AG04450 (cell line): ENCODE data around the gene SCAF4. TPM values are rescaled to one million over a fixed set of nuclear protein-coding genes. Genes with fewer than 3 reads are reported as not detected.

Source experiments
- CTCF ChIA-PET: fragments of 300-600, 350-600 bp; formaldehyde crosslinking; extraction: SDS; loops from one replicate; lab custom pipeline; 2022; ENCODE audit warnings: antibody characterized with exemption, inconsistent platforms; lab: Charles Lee
- POLR2A ChIA-PET: fragments of 350-600 bp; formaldehyde crosslinking; extraction: SDS; loops from one replicate; lab custom pipeline; 2021; ENCODE audit warnings: antibody characterized with exemption, inconsistent platforms; lab: Yijun Ruan, JAX
- DNase-seq: peaks from one replicate; pipeline ENCODE4 v3.0.0-alpha.2; 2011; ENCODE audit warnings: low read depth, low spot score
- H3K27ac ChIP-seq: one replicate; pipeline ENCODE4 v1.5.1; 2012; ENCODE audit warnings: low read depth, low read length, control low read depth
- H3K27me3 ChIP-seq: one replicate; pipeline ENCODE4 v1.6.0; 2012; ENCODE audit warnings: low read length; ENCODE audit not compliant: control insufficient read depth, insufficient read depth
- H3K4me3 ChIP-seq: 2 replicates; pipeline ENCODE4 v1.5.1; 2011; ENCODE audit warnings: mild to moderate bottlenecking, low read depth, low read length, control low read depth
- H3K9me3 ChIP-seq: 2 replicates; pipeline ENCODE4 v1.5.1; 2012; ENCODE audit warnings: low read length; ENCODE audit not compliant: control insufficient read depth, insufficient read depth
- polyA plus RNA-seq: library from polyadenylated mRNA; depleted of rRNA; stranded (reverse); fragments of >200 nt; gene quantifications from 2 replicates; pipeline ENCODE4 v1.2.3, GENCODE V29; 2011
- TF ChIP-seq, protein P1 (sequence below): IDR thresholded peaks from 2 replicates; pipeline ENCODE4 v1.5.1; 2011; ENCODE audit warnings: low read depth, low read length, control low read depth, inconsistent platforms

The SCAF4 gene
- polyA plus RNA-seq, 1 experiment, result 6.3 TPM

DNA sequence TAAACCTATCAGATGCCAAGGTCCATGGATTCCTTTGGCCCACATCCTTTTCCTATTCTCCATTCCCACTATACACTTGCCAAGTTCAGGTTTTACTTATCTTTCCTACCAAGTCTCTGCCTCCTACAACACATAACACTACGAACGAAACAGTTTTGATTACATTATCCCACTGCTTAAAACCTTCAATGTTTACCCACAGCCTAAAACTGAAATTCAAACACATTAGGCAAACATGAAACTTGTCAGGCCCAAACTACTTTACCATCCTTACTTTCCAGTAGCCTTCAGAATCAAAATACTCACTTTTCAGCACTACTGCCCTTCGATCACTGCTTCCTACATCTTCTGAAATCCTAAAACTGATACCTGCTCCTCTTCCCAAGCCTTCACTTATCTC is 3.0 kb downstream of the SCAF4 start:
- no peaks in the 10 kb centered on the region for H3K27me3 ChIP-seq
- H3K9me3 ChIP-seq, result no peaks in the 10 kb centered on the region; the same call in 1 of the 2 replicates
- no peak for DNase-seq
- POLR2A ChIA-PET, result no interaction called here
- CTCF ChIA-PET, result no interaction called here
- H3K27ac ChIP-seq, result no peak overlapping the region
- no peak overlapping the region for H3K4me3 ChIP-seq
- TF ChIP-seq, protein P1, sequence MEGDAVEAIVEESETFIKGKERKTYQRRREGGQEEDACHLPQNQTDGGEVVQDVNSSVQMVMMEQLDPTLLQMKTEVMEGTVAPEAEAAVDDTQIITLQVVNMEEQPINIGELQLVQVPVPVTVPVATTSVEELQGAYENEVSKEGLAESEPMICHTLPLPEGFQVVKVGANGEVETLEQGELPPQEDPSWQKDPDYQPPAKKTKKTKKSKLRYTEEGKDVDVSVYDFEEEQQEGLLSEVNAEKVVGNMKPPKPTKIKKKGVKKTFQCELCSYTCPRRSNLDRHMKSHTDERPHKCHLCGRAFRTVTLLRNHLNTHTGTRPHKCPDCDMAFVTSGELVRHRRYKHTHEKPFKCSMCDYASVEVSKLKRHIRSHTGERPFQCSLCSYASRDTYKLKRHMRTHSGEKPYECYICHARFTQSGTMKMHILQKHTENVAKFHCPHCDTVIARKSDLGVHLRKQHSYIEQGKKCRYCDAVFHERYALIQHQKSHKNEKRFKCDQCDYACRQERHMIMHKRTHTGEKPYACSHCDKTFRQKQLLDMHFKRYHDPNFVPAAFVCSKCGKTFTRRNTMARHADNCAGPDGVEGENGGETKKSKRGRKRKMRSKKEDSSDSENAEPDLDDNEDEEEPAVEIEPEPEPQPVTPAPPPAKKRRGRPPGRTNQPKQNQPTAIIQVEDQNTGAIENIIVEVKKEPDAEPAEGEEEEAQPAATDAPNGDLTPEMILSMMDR, result no peak

DNA sequence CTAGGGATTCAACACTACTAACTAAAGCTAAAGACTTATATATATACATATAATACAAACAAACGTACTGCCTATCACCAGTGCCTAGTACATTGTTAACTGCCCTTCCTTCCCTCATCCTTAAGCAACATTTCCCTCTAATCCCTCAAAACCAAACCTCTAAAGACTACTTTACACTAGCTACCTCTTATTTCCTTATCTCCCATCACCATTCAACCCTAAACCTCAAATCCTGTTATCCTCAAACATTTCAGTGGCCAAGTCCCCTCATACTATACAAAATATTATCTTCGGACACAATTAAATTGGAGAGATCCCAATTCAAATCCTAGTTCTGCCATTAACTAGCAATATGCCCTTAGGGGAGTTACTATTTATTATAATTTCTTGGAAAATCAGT is 3.7 kb downstream of the SCAF4 start:
- CTCF ChIA-PET, result no interaction called here
- POLR2A ChIA-PET, result no interaction called here
- no peak for DNase-seq

DNA sequence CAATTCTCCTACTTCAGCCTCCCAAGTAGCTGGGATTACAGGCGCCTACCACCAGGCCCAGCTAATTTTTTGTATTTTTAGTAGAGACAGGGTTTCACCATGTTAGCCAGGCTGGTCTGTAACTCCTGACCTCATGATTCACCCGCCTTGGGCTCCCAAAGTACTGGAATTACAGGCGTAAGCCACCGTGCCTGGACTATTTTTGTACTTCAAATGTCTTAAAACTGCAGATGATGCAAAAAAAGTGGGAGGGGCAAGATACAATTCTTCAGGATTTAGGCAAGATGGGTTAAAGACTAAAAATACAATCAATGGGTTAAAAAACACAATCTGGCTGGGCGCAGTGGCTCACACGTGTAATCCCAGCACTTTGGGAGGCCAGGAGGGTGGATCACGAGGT is 4.7 kb downstream of the SCAF4 start:
- ChIA-PET POLR2A (interaction anchor here (0.7 kb wide), 1 partner anchor 1987 kb away, joined by 4 read pairs; no protein-coding TSS in a partner anchor), CTCF (no interaction called here)
- TF ChIP-seq, protein P1, result no peak
- DNase-seq, result no peak
- H3K4me3 ChIP-seq, result no peak overlapping the region
- no peaks in the 10 kb centered on the region; the same call in 1 of the 2 replicates for H3K9me3 ChIP-seq
- H3K27ac ChIP-seq, result no peak overlapping the region
- H3K27me3 ChIP-seq, result no peaks in the 10 kb centered on the region

More for the DNA sequence above, 3.7 kb downstream of the SCAF4 start:
- Histone ChIP-seq H3K27me3 (no peaks in the 10 kb centered on the region), H3K4me3 (no peak overlapping the region), H3K27ac (no peak overlapping the region), H3K9me3 (no peaks in the 10 kb centered on the region; the same call in 1 of the 2 replicates)
- TF ChIP-seq, protein P1, result no peak

DNA sequence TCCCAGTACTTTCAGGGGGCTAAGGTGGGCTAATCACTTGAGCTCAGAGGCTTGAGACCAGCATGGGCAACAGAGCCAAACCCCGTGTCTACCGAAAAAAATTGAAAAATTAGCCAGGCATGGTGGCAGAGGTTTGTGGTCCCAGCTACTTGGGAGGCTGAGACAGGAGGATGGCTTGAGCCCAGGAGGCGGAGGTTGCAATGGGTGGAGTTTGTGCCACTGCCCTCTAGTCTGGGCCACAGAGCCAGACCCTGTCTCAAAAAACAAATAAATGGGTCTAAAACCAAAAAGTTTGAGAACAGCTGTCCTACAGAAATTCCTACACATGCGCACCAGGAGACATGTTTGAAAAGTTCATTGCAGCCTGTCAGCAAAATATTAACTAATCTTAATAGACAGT is 5.5 kb downstream of the SCAF4 start:
- TF ChIP-seq, protein P1, result no peak
- Histone ChIP-seq H3K4me3 (no peak overlapping the region), H3K9me3 (no peaks in the 10 kb centered on the region; the same call in 1 of the 2 replicates), H3K27ac (no peak overlapping the region), H3K27me3 (no peaks in the 10 kb centered on the region)
- POLR2A ChIA-PET, result no interaction called here
- CTCF ChIA-PET, result no interaction called here
- DNase-seq, result no peak

DNA sequence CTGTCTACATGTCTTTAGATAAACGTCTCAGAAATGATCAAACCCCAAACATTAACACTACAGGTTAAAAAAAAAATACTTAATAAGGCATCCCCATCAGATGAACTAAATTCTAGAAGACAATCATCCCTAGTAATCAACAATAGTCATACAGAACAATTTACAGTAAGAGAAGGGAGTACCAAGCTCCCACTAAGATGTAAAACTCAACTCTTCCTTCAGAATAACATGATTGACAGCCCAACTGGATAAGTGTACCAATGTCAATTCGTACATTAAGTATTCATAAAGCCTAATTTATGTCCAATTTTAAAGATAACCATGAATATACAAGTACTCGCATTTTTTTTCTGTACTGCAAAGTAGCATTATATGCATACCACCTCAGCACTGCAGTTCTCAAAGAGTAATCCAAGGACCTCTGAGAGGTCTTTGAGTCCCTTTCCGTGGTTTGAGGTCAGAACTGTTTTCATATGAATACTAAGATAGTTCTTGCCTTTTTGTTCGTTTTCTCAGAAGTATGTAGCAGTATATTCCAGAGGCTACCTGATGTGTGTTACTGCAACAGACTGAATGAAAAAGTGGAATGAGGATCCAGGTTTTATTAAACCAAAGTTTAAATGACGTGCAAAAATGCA is 6.6 kb downstream of the SCAF4 start:
- Histone ChIP-seq H3K27ac (no peak overlapping the region), H3K9me3 (no peaks in the 10 kb centered on the region), H3K27me3 (no peaks in the 10 kb centered on the region), H3K4me3 (no peak overlapping the region)
- ChIA-PET CTCF (interaction anchor here (0.5 kb wide), 1 partner anchor 14 kb away, joined by 3 read pairs; no protein-coding TSS in a partner anchor), POLR2A (no interaction called here)
- DNase-seq, result no peak
- TF ChIP-seq, protein P1, result no peak
